ENCODE data around the gene RHOC.

DNA sequence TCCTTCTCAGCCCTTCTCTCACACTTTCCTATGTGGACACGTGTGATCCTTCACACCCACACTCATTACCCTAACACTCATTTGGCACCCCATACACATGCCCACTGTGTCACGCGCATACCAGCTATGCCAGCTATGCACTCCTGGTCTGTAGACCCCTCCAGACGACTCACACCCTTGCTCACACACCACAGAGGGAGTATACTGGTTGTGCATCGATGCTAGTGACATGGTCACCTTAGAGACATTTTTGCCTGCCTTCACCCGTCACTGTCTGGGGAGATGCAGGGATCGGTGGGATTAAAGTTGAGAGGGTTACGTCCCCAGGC lies 16.5 kb upstream of the RHOC start:
- TF ChIP-seq, protein P1, sequence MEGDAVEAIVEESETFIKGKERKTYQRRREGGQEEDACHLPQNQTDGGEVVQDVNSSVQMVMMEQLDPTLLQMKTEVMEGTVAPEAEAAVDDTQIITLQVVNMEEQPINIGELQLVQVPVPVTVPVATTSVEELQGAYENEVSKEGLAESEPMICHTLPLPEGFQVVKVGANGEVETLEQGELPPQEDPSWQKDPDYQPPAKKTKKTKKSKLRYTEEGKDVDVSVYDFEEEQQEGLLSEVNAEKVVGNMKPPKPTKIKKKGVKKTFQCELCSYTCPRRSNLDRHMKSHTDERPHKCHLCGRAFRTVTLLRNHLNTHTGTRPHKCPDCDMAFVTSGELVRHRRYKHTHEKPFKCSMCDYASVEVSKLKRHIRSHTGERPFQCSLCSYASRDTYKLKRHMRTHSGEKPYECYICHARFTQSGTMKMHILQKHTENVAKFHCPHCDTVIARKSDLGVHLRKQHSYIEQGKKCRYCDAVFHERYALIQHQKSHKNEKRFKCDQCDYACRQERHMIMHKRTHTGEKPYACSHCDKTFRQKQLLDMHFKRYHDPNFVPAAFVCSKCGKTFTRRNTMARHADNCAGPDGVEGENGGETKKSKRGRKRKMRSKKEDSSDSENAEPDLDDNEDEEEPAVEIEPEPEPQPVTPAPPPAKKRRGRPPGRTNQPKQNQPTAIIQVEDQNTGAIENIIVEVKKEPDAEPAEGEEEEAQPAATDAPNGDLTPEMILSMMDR (IDR thresholded peaks at IDR 0.05): no peak
- TF ChIP-seq POLR2AphosphoS5 (IDR thresholded peaks at IDR 0.05; ENCODE audit: low read depth, low read length) (no peak), EP300 (IDR thresholded peaks at IDR 0.05; ENCODE audit: borderline replicate concordance in 1 of 2, low read depth in 1 of 2, low read length in 1 of 2) (no peak), CHD2 (IDR thresholded peaks at IDR 0.05; ENCODE audit: low read length, partially characterized antibody) (no peak), GATA2 (CRISPR knock-in tag; IDR thresholded peaks at IDR 0.05) (no peak), USF1 (IDR thresholded peaks at IDR 0.05; ENCODE audit: borderline replicate concordance, low read depth) (no peak), JUND (IDR thresholded peaks at IDR 0.05) (no peak)

Measured in SK-N-SH (cell line).